T-helper 2 cell treated with Interferon-gamma antibody and Interleukin-4, amounts not matched to agents 5 μg/mL and 100 μg/mL, for 36 hours (primary cell): ENCODE measurements around the gene PPFIA4.

Source experiments
- DNase-seq: peaks from one replicate; pipeline ENCODE4 v3.0.0; 2021; ENCODE audit warnings: low spot score
- H3K27ac Mint-ChIP-seq: one replicate; pipeline ENCODE4 v1.8.0; 2021; ENCODE audit warnings: mild to moderate bottlenecking, mixed read lengths
- H3K27me3 Mint-ChIP-seq: one replicate; pipeline ENCODE4 v1.8.0; 2021; ENCODE audit warnings: low read depth, mixed read lengths
- H3K36me3 Mint-ChIP-seq: one replicate; pipeline ENCODE4 v1.8.0; 2021; ENCODE audit warnings: low read depth, mixed read lengths
- H3K4me1 Mint-ChIP-seq: one replicate; pipeline ENCODE4 v1.8.0; 2021; ENCODE audit warnings: low read depth, mixed read lengths
- H3K4me3 Mint-ChIP-seq: one replicate; pipeline ENCODE4 v1.8.0; 2022; ENCODE audit warnings: mild to moderate bottlenecking, moderate library complexity, mixed read lengths
- H3K9me3 Mint-ChIP-seq: one replicate; pipeline ENCODE4 v1.8.0; 2021; ENCODE audit warnings: mixed read lengths

Gene PPFIA4

DNA sequence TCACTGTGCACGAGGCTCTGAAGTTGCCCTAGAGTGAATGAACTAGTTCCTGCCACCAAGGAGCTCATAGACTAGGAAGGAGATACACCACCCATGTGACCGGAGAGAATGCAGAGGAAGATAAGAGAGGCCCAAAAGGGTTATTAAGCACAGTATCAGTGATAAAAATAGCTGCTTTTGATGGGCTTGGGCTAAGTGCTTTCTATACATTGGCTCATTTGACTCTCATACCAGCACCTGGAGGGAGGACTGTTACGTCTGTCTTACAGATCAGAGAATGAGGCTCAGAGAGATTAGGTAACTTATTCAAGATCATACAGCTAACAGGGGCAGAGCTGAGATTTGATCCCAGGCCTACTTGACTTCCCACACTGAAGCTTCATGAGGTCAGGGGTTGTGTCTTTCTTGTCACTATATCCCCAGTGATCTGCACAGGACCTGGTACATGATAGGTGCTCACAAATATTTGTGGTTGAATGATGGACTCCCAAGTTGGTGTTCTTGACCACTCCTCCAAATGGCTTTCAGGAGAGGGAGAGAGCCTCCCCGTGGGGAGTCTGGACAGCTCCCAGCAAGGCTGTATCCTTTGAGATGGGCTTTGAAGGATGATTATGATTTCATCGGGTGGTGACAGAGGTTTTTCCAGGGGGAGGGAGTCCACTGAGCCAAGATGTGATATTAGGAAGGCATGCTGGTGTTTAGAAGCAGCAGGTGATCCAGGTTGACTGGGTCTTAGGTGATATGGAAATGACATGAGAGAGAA is 14.4 kb downstream of the PPFIA4 start:
- Mint-ChIP-seq H3K4me3 (no peak overlapping the region), H3K27me3 (no peaks in the 10 kb centered on the region)

DNA sequence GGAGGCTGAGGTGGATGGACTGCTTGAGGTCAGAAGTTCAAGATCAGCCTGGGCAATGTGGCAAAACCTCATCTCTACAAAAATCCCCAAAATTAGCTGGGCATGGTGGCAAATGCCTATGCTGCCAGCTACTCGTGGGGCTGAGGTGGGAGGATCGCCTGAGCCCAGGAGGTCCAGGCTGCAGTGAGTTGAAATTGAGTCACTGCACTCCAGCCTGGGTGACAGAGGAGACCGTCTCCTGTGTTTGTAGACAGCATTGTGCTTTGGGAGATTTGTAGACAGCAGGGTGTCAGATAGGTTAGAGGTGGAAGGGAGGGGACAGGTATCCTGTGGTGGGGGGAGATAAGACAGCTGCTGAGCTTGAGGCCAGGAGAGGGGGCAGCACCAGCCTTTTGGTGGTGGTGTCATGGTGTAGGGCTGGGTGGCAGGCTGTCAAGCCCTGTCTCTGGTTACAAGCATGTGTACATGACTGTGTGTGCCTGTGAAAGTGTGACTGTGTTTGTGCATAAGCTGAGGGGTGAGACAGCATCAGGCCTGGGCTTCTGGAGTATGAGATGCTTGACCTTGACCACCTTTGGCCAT is 15.2 kb downstream of the PPFIA4 start:
- H3K9me3 Mint-ChIP-seq = no peaks in the 10 kb centered on the region
- no peak overlapping the region for H3K27ac Mint-ChIP-seq
- peaks cover 1% of the 10 kb centered on the region for H3K4me1 Mint-ChIP-seq
- H3K27me3 Mint-ChIP-seq = no peaks in the 10 kb centered on the region
- H3K36me3 Mint-ChIP-seq = peaks cover 6% of the 10 kb centered on the region
- no peak for DNase-seq
- H3K4me3 Mint-ChIP-seq = no peak overlapping the region

More for the DNA sequence above, 14.4 kb downstream of the PPFIA4 start:
- no peak overlapping the region for H3K27ac Mint-ChIP-seq
- no peaks in the 10 kb centered on the region for H3K9me3 Mint-ChIP-seq
- DNase-seq = no peak
- H3K36me3 Mint-ChIP-seq = peaks cover 6% of the 10 kb centered on the region
- H3K4me1 Mint-ChIP-seq = peaks cover 1% of the 10 kb centered on the region

DNA sequence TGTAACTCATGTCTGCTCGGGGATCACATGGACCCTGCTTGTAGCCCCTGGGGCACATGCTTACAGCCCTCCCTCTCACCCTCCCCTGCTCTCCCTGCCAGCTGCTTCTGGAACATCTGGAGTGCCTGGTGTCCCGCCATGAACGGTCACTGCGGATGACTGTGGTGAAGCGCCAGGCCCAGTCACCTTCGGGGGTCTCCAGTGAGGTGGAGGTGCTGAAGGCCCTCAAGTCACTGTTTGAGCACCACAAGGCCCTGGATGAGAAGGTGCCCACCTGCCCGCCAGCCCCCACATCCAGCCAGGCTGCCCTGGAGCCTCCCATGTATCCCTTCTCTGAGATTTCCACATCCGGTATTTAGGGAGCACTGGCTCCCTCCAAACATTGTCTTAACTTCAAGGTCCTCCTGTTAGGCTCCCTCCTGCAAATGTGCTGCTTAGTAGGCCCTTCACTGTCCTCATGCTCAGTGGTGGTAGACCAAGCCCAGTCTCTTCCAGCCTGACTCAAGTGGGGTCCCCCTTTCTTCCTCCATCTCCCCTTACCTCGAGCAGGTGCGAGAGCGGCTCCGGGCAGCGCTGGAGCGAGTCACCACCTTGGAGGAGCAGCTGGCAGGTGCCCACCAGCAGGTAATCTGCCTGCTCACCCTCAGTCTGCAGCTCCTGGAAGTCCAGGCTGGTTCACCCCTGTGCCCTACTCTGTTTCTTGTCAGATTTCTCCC is 17.7 kb downstream of the PPFIA4 start:
- Mint-ChIP-seq H3K4me1 (peaks cover 1% of the 10 kb centered on the region), H3K4me3 (no peak overlapping the region), H3K36me3 (peaks cover 6% of the 10 kb centered on the region), H3K27ac (no peak overlapping the region), H3K9me3 (no peaks in the 10 kb centered on the region), H3K27me3 (no peaks in the 10 kb centered on the region)
- DNase-seq = no peak

DNA sequence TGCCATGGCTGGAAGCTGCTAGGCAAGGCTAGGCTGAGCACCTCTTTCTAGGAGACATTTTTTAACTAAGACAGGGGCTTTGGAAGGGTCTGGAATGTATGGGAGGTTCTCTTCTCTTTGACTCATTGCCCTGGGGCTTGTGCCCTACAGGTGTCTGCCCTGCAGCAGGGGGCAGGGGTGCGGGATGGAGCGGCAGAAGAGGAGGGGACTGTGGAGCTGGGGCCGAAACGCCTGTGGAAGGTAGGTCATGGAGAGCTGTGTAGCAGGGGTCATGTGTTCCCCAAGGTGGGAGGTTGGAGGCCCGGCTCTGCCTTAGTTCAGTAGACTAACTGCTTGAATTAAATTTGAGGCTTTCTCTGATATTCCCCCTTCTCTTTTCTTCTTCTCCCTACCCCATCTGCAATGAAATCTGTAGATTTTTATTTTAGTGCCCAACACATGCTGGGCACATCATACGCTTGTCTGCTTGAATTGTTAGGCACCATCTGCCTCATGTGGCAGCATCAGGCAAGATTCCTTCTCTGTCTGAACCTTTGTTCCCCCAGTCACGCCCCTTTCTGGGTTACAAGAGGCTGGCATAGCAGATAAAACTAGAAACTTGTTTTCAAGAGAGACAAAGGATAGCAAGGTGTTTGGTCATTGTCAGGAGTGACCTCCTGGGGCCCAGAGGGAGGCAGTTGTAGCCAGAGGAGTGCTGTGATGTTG is 18.4 kb downstream of the PPFIA4 start:
- Mint-ChIP-seq H3K9me3 (no peaks in the 10 kb centered on the region), H3K4me3 (no peak overlapping the region), H3K27ac (no peak overlapping the region), H3K27me3 (no peaks in the 10 kb centered on the region), H3K4me1 (no peaks in the 10 kb centered on the region), H3K36me3 (peaks cover 5% of the 10 kb centered on the region)
- DNase-seq = no peak

DNA sequence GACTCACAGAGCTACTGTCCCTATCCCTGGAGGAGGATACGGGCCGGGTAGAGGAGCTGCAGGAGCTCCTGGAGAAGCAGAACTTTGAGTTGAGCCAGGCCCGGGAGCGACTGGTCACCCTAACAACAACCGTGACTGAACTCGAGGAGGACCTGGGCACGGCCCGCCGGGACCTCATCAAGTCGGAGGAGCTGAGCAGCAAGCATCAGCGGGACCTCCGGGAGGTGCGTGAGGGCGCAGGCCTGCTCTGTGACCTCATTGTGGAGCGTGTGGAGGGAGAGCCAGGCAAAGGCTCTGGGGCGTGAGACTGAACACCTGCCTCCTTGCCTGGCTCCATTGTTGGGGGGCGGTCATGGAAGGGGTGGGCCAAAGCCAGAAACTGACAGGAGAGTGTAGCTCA is 19.0 kb downstream of the PPFIA4 start:
- H3K36me3 Mint-ChIP-seq = peaks cover 5% of the 10 kb centered on the region
- no peak overlapping the region for H3K4me3 Mint-ChIP-seq
- H3K27ac Mint-ChIP-seq = no peak overlapping the region
- no peak for DNase-seq
- H3K27me3 Mint-ChIP-seq = no peaks in the 10 kb centered on the region
- H3K4me1 Mint-ChIP-seq = no peaks in the 10 kb centered on the region
- H3K9me3 Mint-ChIP-seq = no peaks in the 10 kb centered on the region

DNA sequence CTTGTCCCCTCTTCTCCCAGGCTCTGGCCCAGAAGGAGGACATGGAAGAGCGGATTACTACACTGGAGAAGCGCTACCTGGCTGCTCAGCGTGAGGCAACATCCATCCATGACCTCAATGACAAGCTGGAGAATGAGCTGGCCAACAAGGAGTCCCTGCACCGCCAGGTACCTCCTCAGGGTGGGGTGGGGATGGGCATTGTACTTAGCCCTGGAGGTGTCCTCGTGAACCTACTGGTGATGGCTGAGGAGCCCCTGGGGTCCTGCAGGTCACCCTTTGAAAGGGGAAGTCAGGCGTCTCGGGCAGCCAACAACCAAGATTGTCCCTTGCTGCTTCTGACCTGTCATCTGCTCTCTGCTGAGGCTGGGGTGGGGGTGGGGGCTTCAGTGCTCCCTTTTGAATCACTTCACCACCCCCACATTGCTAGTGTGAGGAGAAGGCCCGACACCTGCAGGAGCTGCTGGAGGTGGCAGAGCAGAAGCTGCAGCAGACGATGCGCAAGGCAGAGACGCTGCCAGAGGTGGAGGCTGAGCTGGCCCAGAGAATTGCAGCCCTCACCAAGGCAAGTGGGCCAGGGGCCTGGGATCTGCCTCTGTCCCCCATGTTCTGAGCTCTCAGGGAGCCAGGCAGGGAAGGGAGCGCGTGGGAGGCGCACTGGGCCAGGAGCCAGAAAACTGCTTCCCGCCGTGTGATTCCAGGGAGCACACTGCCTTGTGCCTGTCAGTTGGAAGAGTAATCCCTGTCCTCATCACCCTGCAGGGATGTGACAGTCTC is 19.7 kb downstream of the PPFIA4 start:
- no peak overlapping the region for H3K4me3 Mint-ChIP-seq
- H3K36me3 Mint-ChIP-seq = peaks cover 5% of the 10 kb centered on the region
- H3K4me1 Mint-ChIP-seq = no peaks in the 10 kb centered on the region
- H3K9me3 Mint-ChIP-seq = no peaks in the 10 kb centered on the region
- H3K27me3 Mint-ChIP-seq = no peaks in the 10 kb centered on the region
- DNase-seq = no peak
- H3K27ac Mint-ChIP-seq = no peak overlapping the region

DNA sequence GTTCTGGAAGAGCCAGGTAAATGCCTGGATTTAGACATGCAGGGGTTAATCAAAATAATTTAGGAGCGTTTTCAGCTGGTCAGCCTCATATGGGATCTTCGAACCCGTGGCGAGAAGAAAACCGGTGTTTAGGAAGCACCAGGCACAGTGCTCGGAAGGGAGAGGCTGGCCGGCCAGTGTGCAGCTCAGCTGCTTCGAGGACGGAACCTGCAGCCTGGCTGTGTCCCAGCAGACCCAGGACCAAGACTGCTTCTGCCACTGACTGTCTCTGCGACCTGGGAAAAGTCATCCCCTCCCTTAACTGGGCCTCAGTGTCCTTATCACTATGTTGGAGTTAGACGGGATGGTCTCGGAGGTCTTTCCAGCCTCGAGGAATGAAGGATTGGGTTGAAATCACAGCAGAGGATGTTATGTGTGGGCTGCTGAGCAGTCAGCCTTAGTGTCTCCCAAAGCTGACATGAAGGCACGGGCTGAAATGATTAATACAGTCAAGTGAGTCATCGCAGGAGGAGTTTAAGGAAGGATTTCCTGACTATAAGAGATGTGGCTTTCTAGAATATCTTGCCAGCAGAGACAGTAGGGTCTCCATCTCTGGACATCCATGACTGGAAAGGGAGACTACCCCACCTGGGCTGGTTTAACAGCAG is 20.8 kb downstream of the PPFIA4 start:
- Mint-ChIP-seq H3K4me1 (no peaks in the 10 kb centered on the region), H3K27me3 (no peaks in the 10 kb centered on the region), H3K4me3 (no peak overlapping the region), H3K36me3 (peaks cover 5% of the 10 kb centered on the region), H3K27ac (no peak overlapping the region), H3K9me3 (no peaks in the 10 kb centered on the region)
- DNase-seq = no peak

DNA sequence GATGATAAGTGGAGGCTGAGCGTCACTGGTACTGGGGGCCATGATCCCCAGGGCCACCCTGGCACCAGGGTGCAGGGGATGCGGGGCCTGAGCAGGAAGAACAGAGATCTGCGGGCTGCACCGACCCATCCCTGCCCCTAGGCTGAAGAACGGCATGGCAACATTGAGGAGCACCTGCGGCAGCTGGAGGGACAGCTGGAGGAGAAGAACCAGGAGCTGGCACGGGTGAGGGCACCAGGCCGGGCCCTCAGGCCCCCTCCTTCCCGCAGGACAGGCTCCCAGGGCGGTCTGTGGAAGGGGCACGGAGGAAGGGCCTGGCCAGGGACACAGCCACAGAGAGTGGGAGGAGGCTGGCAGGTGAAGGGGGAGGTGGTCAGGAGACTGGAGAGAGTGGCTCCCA is 21.8 kb downstream of the PPFIA4 start:
- DNase-seq = no peak
- no peak overlapping the region for H3K4me3 Mint-ChIP-seq
- no peaks in the 10 kb centered on the region for H3K4me1 Mint-ChIP-seq
- no peaks in the 10 kb centered on the region for H3K9me3 Mint-ChIP-seq
- H3K36me3 Mint-ChIP-seq = peaks cover 3% of the 10 kb centered on the region
- no peaks in the 10 kb centered on the region for H3K27me3 Mint-ChIP-seq
- no peak overlapping the region for H3K27ac Mint-ChIP-seq

DNA sequence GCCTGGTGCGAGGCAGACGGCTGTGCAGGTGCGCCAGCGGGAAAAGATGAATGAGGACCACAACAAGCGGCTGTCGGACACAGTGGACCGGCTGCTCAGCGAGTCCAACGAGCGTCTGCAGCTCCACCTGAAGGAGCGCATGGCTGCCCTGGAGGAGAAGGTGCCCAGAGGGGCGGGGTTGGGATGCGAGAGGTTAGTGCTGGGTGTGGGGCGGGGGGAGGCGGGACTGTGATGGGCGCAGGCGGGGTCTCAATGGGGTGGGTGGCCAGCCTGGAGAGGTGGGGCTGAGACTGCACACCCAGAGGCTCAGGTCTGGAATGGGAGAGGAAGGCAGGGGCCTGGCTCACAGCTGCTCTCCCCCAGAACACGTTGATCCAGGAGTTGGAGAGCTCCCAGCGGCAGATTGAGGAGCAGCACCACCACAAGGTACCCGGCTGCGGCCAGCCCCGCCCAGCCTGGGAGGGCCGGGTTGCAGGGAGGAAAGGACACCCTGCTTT is 22.3 kb downstream of the PPFIA4 start:
- Mint-ChIP-seq H3K4me1 (no peaks in the 10 kb centered on the region), H3K27ac (no peak overlapping the region), H3K36me3 (peaks cover 2% of the 10 kb centered on the region), H3K9me3 (no peaks in the 10 kb centered on the region), H3K27me3 (no peaks in the 10 kb centered on the region), H3K4me3 (no peak overlapping the region)
- DNase-seq = no peak

DNA sequence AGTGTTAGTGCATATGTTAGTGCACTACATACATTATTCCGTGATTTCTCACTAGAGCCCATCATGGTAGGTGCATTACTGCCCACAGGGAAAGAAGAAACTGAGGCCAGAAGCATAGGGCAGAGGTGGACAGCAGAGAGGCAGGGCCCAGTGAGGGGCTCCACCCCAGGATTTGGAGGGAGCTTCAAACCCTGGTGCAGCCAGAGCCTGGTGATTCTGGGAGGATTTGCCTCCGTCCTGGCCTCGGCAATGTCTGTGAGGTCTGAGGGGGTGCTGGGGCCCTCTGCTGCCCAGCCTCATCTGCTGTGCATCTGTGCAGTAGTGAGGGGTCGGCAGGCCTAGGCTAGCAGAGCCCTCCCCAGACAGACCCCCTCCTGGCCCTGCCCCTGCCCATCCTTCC is 22.8 kb downstream of the PPFIA4 start:
- H3K27me3 Mint-ChIP-seq = no peaks in the 10 kb centered on the region
- no peak for DNase-seq
- H3K27ac Mint-ChIP-seq = no peak overlapping the region
- no peaks in the 10 kb centered on the region for H3K4me1 Mint-ChIP-seq
- peaks cover 2% of the 10 kb centered on the region for H3K36me3 Mint-ChIP-seq
- no peaks in the 10 kb centered on the region for H3K9me3 Mint-ChIP-seq
- no peak overlapping the region for H3K4me3 Mint-ChIP-seq

DNA sequence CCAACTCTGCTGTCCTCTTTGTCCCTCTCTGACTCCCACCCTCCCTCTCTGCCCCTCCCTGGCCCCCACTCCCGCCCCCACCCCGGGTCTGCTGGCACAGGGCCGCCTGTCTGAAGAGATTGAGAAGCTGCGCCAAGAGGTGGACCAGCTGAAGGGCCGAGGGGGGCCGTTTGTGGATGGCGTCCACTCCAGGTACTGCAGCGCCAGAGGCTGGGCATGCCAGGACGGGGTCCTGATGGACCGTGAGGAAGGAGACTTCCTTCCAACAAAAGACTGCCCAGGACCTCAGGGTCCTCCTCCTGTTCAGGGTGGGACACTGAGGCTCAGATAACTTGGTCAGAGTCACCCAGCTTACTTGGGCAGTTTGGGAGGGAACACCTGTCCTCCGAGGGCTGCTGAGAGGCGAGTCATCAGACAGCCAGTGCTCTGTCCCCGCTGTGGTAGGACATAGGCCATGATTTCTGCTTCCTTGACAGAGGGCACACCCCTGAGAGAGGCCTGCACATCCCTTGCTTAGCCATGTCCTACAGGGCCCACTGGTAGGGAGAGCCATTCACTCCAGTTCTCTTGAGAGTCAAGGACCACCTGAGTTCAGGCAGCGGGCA is 23.4 kb downstream of the PPFIA4 start:
- Mint-ChIP-seq H3K4me1 (no peaks in the 10 kb centered on the region), H3K27me3 (no peaks in the 10 kb centered on the region), H3K27ac (no peak overlapping the region), H3K36me3 (peaks cover 2% of the 10 kb centered on the region), H3K9me3 (no peaks in the 10 kb centered on the region), H3K4me3 (no peak overlapping the region)
- DNase-seq = no peak

DNA sequence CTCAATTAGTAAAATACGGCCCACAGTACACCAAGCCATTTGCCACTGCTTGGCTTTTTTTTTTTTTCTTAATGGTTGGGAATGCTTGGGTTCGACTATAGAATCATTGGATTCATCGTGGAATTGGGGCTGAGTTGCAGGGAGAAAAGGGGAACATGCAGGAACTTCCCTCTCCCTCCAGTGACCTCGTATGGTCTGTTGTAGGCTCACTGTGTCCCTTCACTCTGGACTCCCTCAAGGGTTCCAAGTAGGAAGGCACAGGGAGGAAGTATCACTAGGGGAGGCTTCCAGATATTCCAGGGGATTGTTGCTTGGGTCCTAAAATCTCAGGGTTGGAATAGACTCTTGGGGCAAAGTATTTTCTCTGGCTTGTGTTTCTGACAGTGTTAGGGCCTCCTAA is 24.5 kb downstream of the PPFIA4 start:
- H3K4me3 Mint-ChIP-seq = no peak overlapping the region
- DNase-seq = no peak
- no peak overlapping the region for H3K27ac Mint-ChIP-seq
- no peaks in the 10 kb centered on the region for H3K9me3 Mint-ChIP-seq
- no peaks in the 10 kb centered on the region for H3K27me3 Mint-ChIP-seq
- peaks cover 3% of the 10 kb centered on the region for H3K36me3 Mint-ChIP-seq
- H3K4me1 Mint-ChIP-seq = no peaks in the 10 kb centered on the region
